IgD-negative memory B cell (primary cell): ENCODE results near the gene RBMX2. TPM values are rescaled to one million over a fixed set of nuclear protein-coding genes. Genes with fewer than 3 reads are reported as not detected.
"Not testable (repeated sequence)": the region's sequence is repeated elsewhere in the genome, so short reads cannot be mapped to it uniquely, and the experiment has no call there.

Experiments used
- H3K27ac Mint-ChIP-seq, 3 donors: one replicate each; pipeline ENCODE4 v1.8.0; 2020 to 2022; ENCODE audit warnings: mild to moderate bottlenecking in 3 of 3, mixed read lengths in 3 of 3, moderate library complexity in 1 of 3
- H3K27me3 Mint-ChIP-seq: one replicate; pipeline ENCODE4 v1.8.0; 2021; ENCODE audit warnings: mixed read lengths
- H3K36me3 Mint-ChIP-seq: one replicate; pipeline ENCODE4 v1.8.0; 2020; ENCODE audit warnings: mild to moderate bottlenecking, mixed read lengths
- H3K4me1 Mint-ChIP-seq, 3 donors: one replicate each; pipeline ENCODE4 v1.8.0; 2020 to 2022; ENCODE audit warnings: mixed read lengths in 3 of 3, mild to moderate bottlenecking in 1 of 3
- H3K4me3 Mint-ChIP-seq, 4 donors: one replicate each; pipeline ENCODE4 v1.8.0; 2020 to 2022; ENCODE audit warnings: mild to moderate bottlenecking in 4 of 4, mixed read lengths in 4 of 4, moderate library complexity in 3 of 4
- H3K9me3 Mint-ChIP-seq, 3 donors: one replicate each; pipeline ENCODE4 v1.8.0; 2020 to 2021; ENCODE audit warnings: mixed read lengths in 3 of 3, mild to moderate bottlenecking in 1 of 3
- polyA plus RNA-seq: library from polyadenylated mRNA; unstranded; fragments of 300-500 nt; fragmentation: Illumina TruSeq; gene quantifications from one replicate; pipeline ENCODE4 v1.2.3, GENCODE V29; 2021

The RBMX2 gene
- polyA plus RNA-seq, 1 donor from 2014 or later = 22.7 TPM

- no peaks in the 10 kb centered on the region for H3K36me3 Mint-ChIP-seq
- no peaks in the 10 kb centered on the region for H3K4me1 Mint-ChIP-seq
- H3K27ac Mint-ChIP-seq = no peak overlapping the region
- peaks cover 0 to 3% (median 0%) of the 10 kb centered on the region in 3 donors for H3K9me3 Mint-ChIP-seq
- peaks cover 2% of the 10 kb centered on the region for H3K27me3 Mint-ChIP-seq
- H3K4me3 Mint-ChIP-seq = no peak overlapping the region
These were observed 17.5 kb downstream of the RBMX2 start for GRCh38 chrX:130419263-130419662.

- H3K9me3 Mint-ChIP-seq = peaks cover 0 to 7% (median 3%) of the 10 kb centered on the region in 3 donors
- H3K27ac Mint-ChIP-seq = no peak overlapping the region
- peaks cover 6% of the 10 kb centered on the region for H3K27me3 Mint-ChIP-seq
- no peaks in the 10 kb centered on the region for H3K4me1 Mint-ChIP-seq
- peaks cover 2% of the 10 kb centered on the region for H3K36me3 Mint-ChIP-seq
- no peak overlapping the region for H3K4me3 Mint-ChIP-seq
These were observed 24.7 kb downstream of the RBMX2 start for GRCh38 chrX:130426531-130426930.

- not testable (repeated sequence) for H3K27ac Mint-ChIP-seq, H3K9me3 Mint-ChIP-seq, H3K4me1 Mint-ChIP-seq, H3K27me3 Mint-ChIP-seq, H3K36me3 Mint-ChIP-seq
- peak overlapping the region in 1 of 4 donors; percentile 51 for H3K4me3 Mint-ChIP-seq
These were observed 27.4 kb downstream of the RBMX2 start for GRCh38 chrX:130429236-130429635.

GRCh38 chrX:130435937-130436336 lies 34.1 kb downstream of the RBMX2 start:
- Mint-ChIP-seq H3K4me1 (peaks cover 0 to 2% (median 0%) of the 10 kb centered on the region in 3 donors), H3K9me3 (peaks cover 6 to 22% (median 6%) of the 10 kb centered on the region in 3 donors), H3K4me3 (no peak overlapping the region), H3K27ac (no peak overlapping the region), H3K27me3 (peaks cover 2% of the 10 kb centered on the region), H3K36me3 (peaks cover 2% of the 10 kb centered on the region)

- H3K4me3 Mint-ChIP-seq, H3K36me3 Mint-ChIP-seq, H3K4me1 Mint-ChIP-seq, H3K27me3 Mint-ChIP-seq, H3K27ac Mint-ChIP-seq: not testable (repeated sequence)
- peaks cover 6 to 22% (median 6%) of the 10 kb centered on the region in 3 donors for H3K9me3 Mint-ChIP-seq
These were observed 36.2 kb downstream of the RBMX2 start for GRCh38 chrX:130437996-130438395.

- peaks cover 2% of the 10 kb centered on the region for H3K36me3 Mint-ChIP-seq
- H3K27ac Mint-ChIP-seq = no peak overlapping the region
- H3K9me3 Mint-ChIP-seq = peaks cover 3 to 9% (median 6%) of the 10 kb centered on the region in 3 donors
- peaks cover 2% of the 10 kb centered on the region for H3K27me3 Mint-ChIP-seq
- H3K4me1 Mint-ChIP-seq = no peaks in the 10 kb centered on the region
- no peak overlapping the region for H3K4me3 Mint-ChIP-seq
These were observed 42.1 kb downstream of the RBMX2 start for GRCh38 chrX:130443875-130444274.

GRCh38 chrX:130444641-130445336 lies 43.0 kb downstream of the RBMX2 start:
- Mint-ChIP-seq H3K27ac (no peak overlapping the region), H3K9me3 (peaks cover 0 to 3% (median 0%) of the 10 kb centered on the region in 3 donors), H3K27me3 (no peaks in the 10 kb centered on the region), H3K36me3 (no peaks in the 10 kb centered on the region), H3K4me3 (no peak overlapping the region), H3K4me1 (no peaks in the 10 kb centered on the region)

- Mint-ChIP-seq H3K9me3 (peaks cover 0 to 3% (median 0%) of the 10 kb centered on the region in 3 donors), H3K36me3 (no peaks in the 10 kb centered on the region), H3K4me1 (no peaks in the 10 kb centered on the region), H3K27me3 (no peaks in the 10 kb centered on the region), H3K4me3 (no peak overlapping the region), H3K27ac (no peak overlapping the region)
These were observed 45.2 kb downstream of the RBMX2 start for GRCh38 chrX:130446974-130447373.

Other genes starting within 250 kb of the RBMX2 start
- 26.2 TPM for gene AIFM1, start 236.1 kb upstream of the RBMX2 start, polyA plus RNA-seq
- gene RAB33A, start 230.0 kb upstream of the RBMX2 start, polyA plus RNA-seq = 11.3 TPM
- 1.9 TPM for gene ZNF280C, start 133.1 kb upstream of the RBMX2 start, polyA plus RNA-seq
- 6.7 TPM for gene SLC25A14, start 62.1 kb upstream of the RBMX2 start, polyA plus RNA-seq
- not detected for gene GPR119, start 16.3 kb upstream of the RBMX2 start, polyA plus RNA-seq